ENCODE measurements around the gene TEX29.

GRCh38 chr13:111322916-111323331 lies 2.5 kb downstream of the TEX29 start:
- TF ChIP-seq CTCF (IDR thresholded peaks at IDR 0.05; ENCODE audit: low read length): no peak
- no peak for TF ChIP-seq EZH2 (IDR thresholded peaks at IDR 0.05; ENCODE audit: borderline replicate concordance, low read length)

All from OCI-LY1 (cell line).